IMR-90 (cell line): ENCODE data around the gene PRSS23. TPM values are rescaled to one million over a fixed set of nuclear protein-coding genes. Genes with fewer than 3 reads are reported as not detected.

Experiments
- ATAC-seq: fragments of 200-7000 bp; cut with Tn5 transposase; 2 replicates; pipeline ENCODE4 v1.9.1; 2020; ENCODE audit warnings: low read depth, mild to moderate bottlenecking, moderate library complexity
- BruUV-seq: library from RNA; stranded (reverse); fragments of 400-500 nt; replicated peaks from 2 replicates; lab custom pipeline; 2021; lab: Mats Ljungman, UMichigan
- CTCF ChIA-PET: fragments of 300-600 bp; formaldehyde crosslinking; extraction: SDS; loops from one replicate; lab custom pipeline; 2021; ENCODE audit warnings: antibody characterized with exemption; lab: Yijun Ruan, JAX
- POLR2A ChIA-PET: fragments of 300-600 bp; sonication (Branson Sonifier 250); formaldehyde crosslinking; loops from one replicate; lab custom pipeline; 2022; ENCODE audit warnings: antibody characterized with exemption; ENCODE audit not compliant: unreplicated experiment; lab: Charles Lee
- DNase-seq: peaks from one replicate; pipeline ENCODE4 v3.0.0; 2013
- H2AFZ ChIP-seq: replicated peaks from 2 replicates; pipeline ENCODE3; 2013; ENCODE audit warnings: low read length, mild to moderate bottlenecking; ENCODE audit not compliant: poor library complexity
- H2AK5ac ChIP-seq: 2 replicates; pipeline ENCODE4 v1.6.1; 2013; ENCODE audit warnings: low read depth, low read length, inconsistent platforms
- H2AK9ac ChIP-seq: replicated peaks from 2 replicates; pipeline ENCODE3; 2013; ENCODE audit warnings: mild to moderate bottlenecking, low read depth, low read length, moderate library complexity; ENCODE audit not compliant: poor library complexity
- H2BK120ac ChIP-seq: 2 replicates; pipeline ENCODE4 v1.6.1; 2013; ENCODE audit warnings: low read depth, low read length, inconsistent platforms
- H2BK15ac ChIP-seq: 3 replicates; pipeline ENCODE4 v1.6.1; 2013; ENCODE audit warnings: low read depth, low read length, inconsistent platforms
- H2BK20ac ChIP-seq: 2 replicates; pipeline ENCODE4 v1.6.1; 2013; ENCODE audit warnings: low read depth, mild to moderate bottlenecking, inconsistent platforms, low read length, moderate library complexity
- H2BK5ac ChIP-seq: 2 replicates; pipeline ENCODE4 v1.6.1; 2013; ENCODE audit warnings: mild to moderate bottlenecking, low read depth, low read length, inconsistent platforms; ENCODE audit not compliant: poor library complexity, severe bottlenecking
- H3K14ac ChIP-seq: replicated peaks from 2 replicates; pipeline ENCODE4 v1.6.1; 2013; ENCODE audit warnings: low read depth, low read length, inconsistent platforms
- H3K18ac ChIP-seq: 2 replicates; pipeline ENCODE4 v1.6.1; 2013; ENCODE audit warnings: low read depth, low read length, control low read depth
- H3K23ac ChIP-seq: 2 replicates; pipeline ENCODE4 v1.6.1; 2013; ENCODE audit warnings: low read depth, low read length, inconsistent platforms
- H3K27ac ChIP-seq: 2 replicates; pipeline ENCODE4 v1.5.1; 2013; ENCODE audit warnings: mild to moderate bottlenecking, control low read depth, low read length; ENCODE audit not compliant: insufficient read depth
- H3K27me3 ChIP-seq: 2 replicates; pipeline ENCODE4 v1.6.1; 2013; ENCODE audit warnings: low read length; ENCODE audit not compliant: control insufficient read depth, insufficient read depth
- H3K36me3 ChIP-seq: 2 replicates; pipeline ENCODE4 v1.6.1; 2013; ENCODE audit warnings: low read length, mixed read lengths; ENCODE audit not compliant: control insufficient read depth, insufficient read depth
- H3K4ac ChIP-seq: 2 replicates; pipeline ENCODE4 v1.6.1; 2013; ENCODE audit warnings: low read depth, low read length, inconsistent platforms
- H3K4me1 ChIP-seq: 2 replicates; pipeline ENCODE4 v1.6.1; 2013; ENCODE audit warnings: low read length, mixed read lengths; ENCODE audit not compliant: control insufficient read depth, insufficient read depth
- H3K4me2 ChIP-seq: 2 replicates; pipeline ENCODE4 v1.6.1; 2013; ENCODE audit warnings: low read depth, mild to moderate bottlenecking, control low read depth, low read length, moderate library complexity
- H3K4me3 ChIP-seq: 2 replicates; pipeline ENCODE4 v1.5.1; 2013; ENCODE audit warnings: low read depth, mild to moderate bottlenecking, control low read depth, low read length, moderate library complexity; ENCODE audit not compliant: insufficient read depth
- H3K56ac ChIP-seq: 2 replicates; pipeline ENCODE4 v1.6.1; 2013; ENCODE audit warnings: low read length, inconsistent platforms; ENCODE audit not compliant: insufficient read depth; ENCODE audit errors: extremely low read depth
- H3K79me1 ChIP-seq, 2 experiments: 2 replicates each; pipeline ENCODE4 v1.6.1; 2013; ENCODE audit warnings: low read length in 2 of 2, inconsistent platforms in 1 of 2, low read depth in 1 of 2
- H3K9ac ChIP-seq: 2 replicates; pipeline ENCODE4 v1.6.1; 2013; ENCODE audit warnings: low read depth, low read length, control low read depth
- H3K9me1 ChIP-seq: 2 replicates; pipeline ENCODE4 v1.6.1; 2013; ENCODE audit warnings: low read length, inconsistent platforms; ENCODE audit not compliant: insufficient read depth
- H3K9me3 ChIP-seq: 2 replicates; pipeline ENCODE4 v1.6.1; 2013; ENCODE audit warnings: low read length; ENCODE audit not compliant: control insufficient read depth, insufficient read depth
- H4K20me1 ChIP-seq: 2 replicates; pipeline ENCODE4 v1.6.1; 2013; ENCODE audit warnings: low read length, inconsistent platforms; ENCODE audit not compliant: insufficient read depth
- H4K5ac ChIP-seq: 2 replicates; pipeline ENCODE4 v1.6.1; 2013; ENCODE audit warnings: mild to moderate bottlenecking, low read depth, low read length, control low read depth
- H4K8ac ChIP-seq, 2 experiments: 2 replicates each; pipeline ENCODE4 v1.6.1; 2013; ENCODE audit warnings: low read depth in 2 of 2, low read length in 2 of 2, control low read depth in 1 of 2, inconsistent platforms in 1 of 2
- H4K91ac ChIP-seq: 2 replicates; pipeline ENCODE4 v1.6.1; 2013; ENCODE audit warnings: low read depth, low read length, inconsistent platforms; ENCODE audit not compliant: insufficient read depth
- CEBPB ChIP-seq: IDR thresholded peaks from 2 replicates; pipeline ENCODE4 v1.6.1; 2012; ENCODE audit warnings: low read depth, low read length, improper control_type of control experiment
- CHD1 ChIP-seq: IDR thresholded peaks from 2 replicates; pipeline ENCODE4 v1.6.1; 2012; ENCODE audit warnings: low read depth, low read length, improper control_type of control experiment
- FOS ChIP-seq: fragments of 150-350 bp; IDR thresholded peaks from 2 replicates; pipeline ENCODE4 v1.6.1; 2016; ENCODE audit warnings: low read depth, low read length
- MAFK ChIP-seq: IDR thresholded peaks from 2 replicates; pipeline ENCODE4 v1.6.1; 2012; ENCODE audit warnings: low read depth, low read length, improper control_type of control experiment
- MAZ ChIP-seq: IDR thresholded peaks from 2 replicates; pipeline ENCODE4 v1.6.1; 2012; ENCODE audit warnings: low read depth, mild to moderate bottlenecking, low read length, improper control_type of control experiment, moderate library complexity, borderline replicate concordance
- MXI1 ChIP-seq: IDR thresholded peaks from 2 replicates; pipeline ENCODE4 v1.6.1; 2012; ENCODE audit warnings: low read depth, mild to moderate bottlenecking, low read length, moderate library complexity, borderline replicate concordance
- NFE2L2 ChIP-seq: fragments of 150-350 bp; IDR thresholded peaks from 2 replicates; pipeline ENCODE4 v1.6.1; 2016; ENCODE audit warnings: low read depth, mild to moderate bottlenecking, low read length
- POLR2A ChIP-seq: IDR thresholded peaks from 2 replicates; pipeline ENCODE4 v1.6.1; 2012; ENCODE audit warnings: mild to moderate bottlenecking, low read depth, low read length
- SMC3 ChIP-seq: fragments of 150-350 bp; IDR thresholded peaks from 2 replicates; pipeline ENCODE4 v1.6.1; 2016; ENCODE audit warnings: low read depth, mild to moderate bottlenecking, antibody characterized with exemption, low read length, moderate library complexity
- dilution Hi-C: fragments of 300-500 bp; cut with HindIII; formaldehyde crosslinking; loops from one replicate; pipeline ENCODE4 v1.14.3; 2018; ENCODE audit warnings: low sequenced_read_pairs; ENCODE audit not compliant: unreplicated experiment
- in situ Hi-C: fragments of 300-500 bp; cut with MboI; formaldehyde crosslinking; loops from 3 replicates; pipeline ENCODE4 v1.14.3; 2019; ENCODE audit warnings: low sequenced_read_pairs, inconsistent platforms, mixed read lengths
- intact Hi-C: fragments of 100-400 bp; cut with micrococcal nuclease; formaldehyde crosslinking; loops from 2 replicates; pipeline ENCODE4 v1.10.0; 2022
- polyA plus RNA-seq, 3 experiments: library from polyadenylated mRNA; depleted of rRNA; stranded (reverse); fragments of >200 nt; gene quantifications; 2 replicates each; pipeline ENCODE4 v1.2.3, GENCODE V29; 2012; ENCODE audit warnings: low replicate concordance in 1 of 3
- total RNA-seq: library from RNA; depleted of rRNA; stranded (reverse); fragments of >200 nt; gene quantifications from 2 replicates; pipeline ENCODE4 v1.2.3, GENCODE V29; 2012
- TF ChIP-seq, protein P1 (sequence below): fragments of 150-350 bp; IDR thresholded peaks from 2 replicates; pipeline ENCODE4 v1.6.1; 2017; ENCODE audit warnings: mild to moderate bottlenecking, antibody characterized with exemption, low read length, low read depth
- TF ChIP-seq, protein P2 (sequence below): conservative IDR thresholded peaks from 2 replicates; pipeline ENCODE4 v1.5.1; 2012; ENCODE audit warnings: mild to moderate bottlenecking, low read depth, low read length, improper control_type of control experiment
- TF ChIP-seq, protein P3 (sequence below): fragments of 150-350 bp; IDR thresholded peaks from 2 replicates; pipeline ENCODE4 v1.6.1; 2016; ENCODE audit warnings: low read depth, mild to moderate bottlenecking, low read length, moderate library complexity, borderline replicate concordance

Gene PRSS23
- total and polyA plus RNA-seq, 2 of the 4 experiments (the other 2 are of a cell fraction): 100 to 199 TPM

DNA sequence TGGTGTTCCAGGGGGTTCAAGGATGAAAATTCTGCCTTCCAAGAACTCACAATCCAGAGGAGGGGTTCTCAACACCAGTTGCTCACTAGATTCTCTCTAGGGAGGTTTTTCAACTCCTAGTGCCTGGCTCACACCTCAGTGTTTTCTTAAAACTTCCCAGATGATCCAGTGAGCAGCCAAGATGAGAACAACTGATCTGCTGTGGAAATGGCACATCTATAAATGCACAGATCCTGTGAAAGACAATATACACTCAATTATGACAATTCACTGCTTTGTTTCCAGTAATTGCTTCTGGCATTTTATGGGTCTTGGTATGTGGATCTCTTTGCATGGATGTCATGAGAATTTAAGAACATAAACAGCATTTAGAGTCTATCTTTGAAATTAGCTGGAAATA is 45.2 kb upstream of the PRSS23 start:
- H3K9ac ChIP-seq: no peak overlapping the region
- no peak overlapping the region for H3K18ac ChIP-seq
- no peak overlapping the region for H3K56ac ChIP-seq
- H2AK5ac ChIP-seq: no peak overlapping the region
- no peak overlapping the region for H3K23ac ChIP-seq
- dilution Hi-C loops (no loop called here), in situ Hi-C loops (no loop called here), intact Hi-C loops (no loop called here)
- no peak overlapping the region for H2BK15ac ChIP-seq
- no peak overlapping the region for H4K5ac ChIP-seq
- no peak overlapping the region for H3K4ac ChIP-seq
- no peak overlapping the region for H2AK9ac ChIP-seq
- no peaks in the 10 kb centered on the region for H3K27me3 ChIP-seq
- H3K9me1 ChIP-seq: peaks cover 7% of the 10 kb centered on the region; the same call in 1 of the 2 replicates
- ATAC-seq (no peak), DNase-seq (no peak)
- H3K14ac ChIP-seq: no peak overlapping the region
- H2BK20ac ChIP-seq: no peak overlapping the region
- BruUV-seq: no TSS peak
- TF ChIP-seq, protein P1, sequence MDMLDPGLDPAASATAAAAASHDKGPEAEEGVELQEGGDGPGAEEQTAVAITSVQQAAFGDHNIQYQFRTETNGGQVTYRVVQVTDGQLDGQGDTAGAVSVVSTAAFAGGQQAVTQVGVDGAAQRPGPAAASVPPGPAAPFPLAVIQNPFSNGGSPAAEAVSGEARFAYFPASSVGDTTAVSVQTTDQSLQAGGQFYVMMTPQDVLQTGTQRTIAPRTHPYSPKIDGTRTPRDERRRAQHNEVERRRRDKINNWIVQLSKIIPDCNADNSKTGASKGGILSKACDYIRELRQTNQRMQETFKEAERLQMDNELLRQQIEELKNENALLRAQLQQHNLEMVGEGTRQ: no peak
- TF ChIP-seq POLR2A (no peak), MAZ (no peak), CEBPB (no peak), SMC3 (no peak), MXI1 (no peak), NFE2L2 (no peak), MAFK (no peak), FOS (no peak), CHD1 (no peak)
- TF ChIP-seq, protein P2, sequence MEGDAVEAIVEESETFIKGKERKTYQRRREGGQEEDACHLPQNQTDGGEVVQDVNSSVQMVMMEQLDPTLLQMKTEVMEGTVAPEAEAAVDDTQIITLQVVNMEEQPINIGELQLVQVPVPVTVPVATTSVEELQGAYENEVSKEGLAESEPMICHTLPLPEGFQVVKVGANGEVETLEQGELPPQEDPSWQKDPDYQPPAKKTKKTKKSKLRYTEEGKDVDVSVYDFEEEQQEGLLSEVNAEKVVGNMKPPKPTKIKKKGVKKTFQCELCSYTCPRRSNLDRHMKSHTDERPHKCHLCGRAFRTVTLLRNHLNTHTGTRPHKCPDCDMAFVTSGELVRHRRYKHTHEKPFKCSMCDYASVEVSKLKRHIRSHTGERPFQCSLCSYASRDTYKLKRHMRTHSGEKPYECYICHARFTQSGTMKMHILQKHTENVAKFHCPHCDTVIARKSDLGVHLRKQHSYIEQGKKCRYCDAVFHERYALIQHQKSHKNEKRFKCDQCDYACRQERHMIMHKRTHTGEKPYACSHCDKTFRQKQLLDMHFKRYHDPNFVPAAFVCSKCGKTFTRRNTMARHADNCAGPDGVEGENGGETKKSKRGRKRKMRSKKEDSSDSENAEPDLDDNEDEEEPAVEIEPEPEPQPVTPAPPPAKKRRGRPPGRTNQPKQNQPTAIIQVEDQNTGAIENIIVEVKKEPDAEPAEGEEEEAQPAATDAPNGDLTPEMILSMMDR: no peak
- TF ChIP-seq, protein P3, sequence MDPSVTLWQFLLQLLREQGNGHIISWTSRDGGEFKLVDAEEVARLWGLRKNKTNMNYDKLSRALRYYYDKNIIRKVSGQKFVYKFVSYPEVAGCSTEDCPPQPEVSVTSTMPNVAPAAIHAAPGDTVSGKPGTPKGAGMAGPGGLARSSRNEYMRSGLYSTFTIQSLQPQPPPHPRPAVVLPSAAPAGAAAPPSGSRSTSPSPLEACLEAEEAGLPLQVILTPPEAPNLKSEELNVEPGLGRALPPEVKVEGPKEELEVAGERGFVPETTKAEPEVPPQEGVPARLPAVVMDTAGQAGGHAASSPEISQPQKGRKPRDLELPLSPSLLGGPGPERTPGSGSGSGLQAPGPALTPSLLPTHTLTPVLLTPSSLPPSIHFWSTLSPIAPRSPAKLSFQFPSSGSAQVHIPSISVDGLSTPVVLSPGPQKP: no peak
- no peak overlapping the region for H2BK5ac ChIP-seq
- H2BK120ac ChIP-seq: no peak overlapping the region
- H3K4me1 ChIP-seq: no peaks in the 10 kb centered on the region
- no peak overlapping the region for H3K4me3 ChIP-seq
- no peak overlapping the region for H3K27ac ChIP-seq
- H4K20me1 ChIP-seq: no peaks in the 10 kb centered on the region
- H3K36me3 ChIP-seq: no peaks in the 10 kb centered on the region
- ChIA-PET POLR2A (interaction anchor here (0.7 kb wide), 1 partner anchor 276 kb away, joined by 4 read pairs; no protein-coding TSS in a partner anchor), CTCF (no interaction called here)
- no peak overlapping the region for H2AFZ ChIP-seq
- no peaks in the 10 kb centered on the region for H3K79me1 ChIP-seq
- H3K9me3 ChIP-seq: no peaks in the 10 kb centered on the region
- no peak overlapping the region for H3K4me2 ChIP-seq
- no peak overlapping the region for H4K91ac ChIP-seq
- no peak overlapping the region for H4K8ac ChIP-seq
